Effector memory CD8-positive, alpha-beta T cell (primary cell): ENCODE data around the gene POU1F1.
"Not testable (repeated sequence)": the region's sequence is repeated elsewhere in the genome, so short reads cannot be mapped to it uniquely, and the experiment has no call there.

Experiments
- ATAC-seq: fragments of 150-1000 bp; cut with Tn5 transposase; replicated peaks from 2 replicates; pipeline ENCODE4 v1.10.0; 2021; ENCODE audit warnings: mild to moderate bottlenecking, moderate library complexity
- DNase-seq, 3 experiments: peaks; one replicate each; pipeline ENCODE4 v3.0.0; 2021
- H3K27ac Mint-ChIP-seq, 2 donors: one replicate each; pipeline ENCODE4 v1.8.0; 2022; ENCODE audit warnings: mild to moderate bottlenecking in 2 of 2, mixed read lengths in 2 of 2, moderate library complexity in 2 of 2
- H3K27me3 Mint-ChIP-seq, 2 donors: one replicate each; pipeline ENCODE4 v1.8.0; 2022; ENCODE audit warnings: mixed read lengths in 2 of 2
- H3K36me3 Mint-ChIP-seq: one replicate; pipeline ENCODE4 v1.8.0; 2022; ENCODE audit warnings: mild to moderate bottlenecking, moderate library complexity, mixed read lengths; ENCODE audit not compliant: insufficient read depth
- H3K4me1 Mint-ChIP-seq, 2 donors: one replicate each; pipeline ENCODE4 v1.8.0; 2022; ENCODE audit warnings: low read depth in 2 of 2, mixed read lengths in 2 of 2
- H3K4me3 Mint-ChIP-seq, 2 donors: one replicate each; pipeline ENCODE4 v1.8.0; 2022; ENCODE audit warnings: mild to moderate bottlenecking in 2 of 2, mixed read lengths in 2 of 2, moderate library complexity in 2 of 2
- H3K9me3 Mint-ChIP-seq, 2 donors: one replicate each; pipeline ENCODE4 v1.8.0; 2022; ENCODE audit warnings: mixed read lengths in 2 of 2

POU1F1 gene

GRCh38 chr3:87287011-87287410 is 10.6 kb upstream of the POU1F1 start:
- DNase-seq (no peak), ATAC-seq (no peak)
- no peak overlapping the region for H3K4me3 Mint-ChIP-seq
- H3K9me3 Mint-ChIP-seq, result no peaks in the 10 kb centered on the region
- H3K4me1 Mint-ChIP-seq, result no peaks in the 10 kb centered on the region
- H3K27me3 Mint-ChIP-seq, result peaks cover 18 to 32% of the 10 kb centered on the region in 2 donors
- H3K36me3 Mint-ChIP-seq, result no peaks in the 10 kb centered on the region
- no peak overlapping the region for H3K27ac Mint-ChIP-seq

DNA sequence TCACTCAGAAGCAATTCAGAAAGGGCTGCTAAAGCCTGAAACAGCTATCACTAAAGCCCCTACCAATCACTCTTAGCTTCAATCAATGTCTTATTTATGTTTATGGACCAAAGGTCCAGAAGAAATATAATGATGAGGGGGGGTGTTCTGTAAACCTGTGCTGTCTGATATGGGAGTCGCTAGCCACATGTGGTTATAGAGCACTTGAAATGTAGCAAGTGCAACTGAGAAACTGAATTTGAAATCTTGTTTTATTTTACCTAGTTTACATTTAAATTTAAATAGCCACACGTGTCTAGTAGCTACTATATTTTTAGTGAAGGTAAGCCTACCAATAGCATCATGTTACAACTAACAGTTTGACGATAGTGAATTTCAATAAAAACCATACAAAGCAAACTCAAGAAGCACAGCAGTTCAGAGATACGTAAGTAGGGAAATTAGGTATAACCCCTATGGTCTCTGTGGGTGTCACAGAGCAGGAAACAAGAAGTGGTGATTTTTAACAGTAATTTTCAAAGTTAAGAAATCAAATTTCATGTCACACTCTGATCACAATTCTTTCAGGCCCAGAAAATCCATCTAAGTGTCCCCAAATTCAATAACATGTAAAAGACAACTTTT is 3.6 kb downstream of the POU1F1 start:
- no peak for ATAC-seq
- no peak overlapping the region for H3K27ac Mint-ChIP-seq

DNA sequence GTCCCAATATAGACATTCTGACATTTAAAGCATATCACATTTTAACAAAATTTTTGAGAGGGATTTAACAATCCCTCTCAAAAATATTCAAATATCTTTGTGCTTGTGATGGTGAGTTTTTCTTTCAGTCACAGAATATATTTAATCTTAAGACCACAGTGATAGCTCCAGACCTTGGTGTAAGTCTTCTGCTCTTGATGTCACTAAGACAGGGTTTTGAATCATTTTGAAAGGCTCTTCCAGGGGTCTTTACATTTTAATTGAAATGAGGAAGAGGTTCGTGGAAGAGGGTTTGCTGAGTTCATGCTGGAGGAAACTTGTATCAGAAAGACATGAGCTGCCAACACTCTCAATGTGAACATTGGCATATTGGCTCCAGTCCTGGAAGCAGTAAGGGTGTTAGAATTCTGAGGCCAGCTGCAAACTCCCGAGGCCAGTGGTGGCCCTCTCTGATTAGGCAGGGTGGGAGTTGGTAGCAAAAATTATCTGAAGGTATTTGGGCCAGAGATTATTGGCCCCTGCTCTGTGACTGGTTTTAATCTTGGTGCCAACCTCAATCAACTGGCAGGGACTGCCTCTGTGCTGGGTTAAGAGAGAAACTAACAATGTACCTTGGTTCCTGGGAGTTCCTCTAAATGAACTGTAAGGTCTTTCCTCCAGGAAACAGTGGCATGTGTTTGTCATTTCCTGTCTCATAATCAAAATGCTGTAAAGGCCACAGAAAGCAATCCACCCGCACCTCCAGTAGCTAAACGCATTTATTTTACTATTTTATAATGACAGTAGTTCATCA is 5.3 kb downstream of the POU1F1 start:
- Mint-ChIP-seq H3K9me3 (no peaks in the 10 kb centered on the region), H3K4me1 (peaks cover 7 to 10% of the 10 kb centered on the region in 2 donors), H3K36me3 (no peaks in the 10 kb centered on the region), H3K27me3 (peaks cover 6 to 9% of the 10 kb centered on the region in 2 donors), H3K27ac (no peak overlapping the region), H3K4me3 (no peak overlapping the region)
- DNase-seq (no peak), ATAC-seq (peak; percentile 50)

More for the DNA sequence above, 3.6 kb downstream of the POU1F1 start:
- H3K27me3 Mint-ChIP-seq, result peaks cover 6 to 9% of the 10 kb centered on the region in 2 donors
- H3K9me3 Mint-ChIP-seq, result no peaks in the 10 kb centered on the region
- H3K4me1 Mint-ChIP-seq, result peaks cover 7 to 10% of the 10 kb centered on the region in 2 donors
- no peak overlapping the region for H3K4me3 Mint-ChIP-seq
- H3K36me3 Mint-ChIP-seq, result no peaks in the 10 kb centered on the region
- DNase-seq, result no peak

GRCh38 chr3:87269723-87270122 is 6.7 kb downstream of the POU1F1 start:
- H3K27ac Mint-ChIP-seq, result no peak overlapping the region
- no peak for ATAC-seq
- H3K36me3 Mint-ChIP-seq, result no peaks in the 10 kb centered on the region
- peaks cover 6 to 9% of the 10 kb centered on the region in 2 donors for H3K27me3 Mint-ChIP-seq
- H3K4me1 Mint-ChIP-seq, result peaks cover 7 to 10% of the 10 kb centered on the region in 2 donors
- H3K4me3 Mint-ChIP-seq, result no peak overlapping the region
- DNase-seq, result no peak
- H3K9me3 Mint-ChIP-seq, result no peaks in the 10 kb centered on the region

- H3K27ac Mint-ChIP-seq, result no peak overlapping the region
- peaks cover 6 to 8% of the 10 kb centered on the region in 2 donors for H3K27me3 Mint-ChIP-seq
- H3K9me3 Mint-ChIP-seq, result no peaks in the 10 kb centered on the region
- ATAC-seq, result no peak
- H3K4me3 Mint-ChIP-seq, result no peak overlapping the region
- no peaks in the 10 kb centered on the region for H3K36me3 Mint-ChIP-seq
- no peak for DNase-seq
- peaks cover 7 to 10% of the 10 kb centered on the region in 2 donors for H3K4me1 Mint-ChIP-seq
Observed at GRCh38 chr3:87268646-87269211, 7.7 kb downstream of the POU1F1 start.

- H3K27me3 Mint-ChIP-seq, result peaks cover under 1 to 2% of the 10 kb centered on the region in 2 donors
- no peak for DNase-seq
- H3K9me3 Mint-ChIP-seq, result no peaks in the 10 kb centered on the region
- no peak for ATAC-seq
- no peak overlapping the region for H3K4me3 Mint-ChIP-seq
- no peaks in the 10 kb centered on the region for H3K36me3 Mint-ChIP-seq
- H3K27ac Mint-ChIP-seq, result no peak overlapping the region
- H3K4me1 Mint-ChIP-seq, result peaks cover 7 to 10% of the 10 kb centered on the region in 2 donors
Observed at GRCh38 chr3:87267953-87268645, 8.3 kb downstream of the POU1F1 start.

- Mint-ChIP-seq H3K9me3 (no peaks in the 10 kb centered on the region), H3K27ac (no peak overlapping the region), H3K4me1 (peaks cover 0 to 3% of the 10 kb centered on the region in 2 donors), H3K36me3 (no peaks in the 10 kb centered on the region), H3K4me3 (no peak overlapping the region), H3K27me3 (no peaks in the 10 kb centered on the region)
- ATAC-seq (no peak), DNase-seq (no peak)
Observed at GRCh38 chr3:87261925-87262324, 14.5 kb downstream of the POU1F1 start.

GRCh38 chr3:87260270-87260669 is 16.1 kb downstream of the POU1F1 start:
- H3K4me3 Mint-ChIP-seq, result no peak overlapping the region
- no peaks in the 10 kb centered on the region for H3K36me3 Mint-ChIP-seq
- DNase-seq (peak; percentile 31 to 43 (median 37)), ATAC-seq (peak; percentile 62)
- peaks cover 0 to 3% of the 10 kb centered on the region in 2 donors for H3K4me1 Mint-ChIP-seq
- no peak overlapping the region for H3K27ac Mint-ChIP-seq
- H3K9me3 Mint-ChIP-seq, result no peaks in the 10 kb centered on the region
- H3K27me3 Mint-ChIP-seq, result no peaks in the 10 kb centered on the region

DNA sequence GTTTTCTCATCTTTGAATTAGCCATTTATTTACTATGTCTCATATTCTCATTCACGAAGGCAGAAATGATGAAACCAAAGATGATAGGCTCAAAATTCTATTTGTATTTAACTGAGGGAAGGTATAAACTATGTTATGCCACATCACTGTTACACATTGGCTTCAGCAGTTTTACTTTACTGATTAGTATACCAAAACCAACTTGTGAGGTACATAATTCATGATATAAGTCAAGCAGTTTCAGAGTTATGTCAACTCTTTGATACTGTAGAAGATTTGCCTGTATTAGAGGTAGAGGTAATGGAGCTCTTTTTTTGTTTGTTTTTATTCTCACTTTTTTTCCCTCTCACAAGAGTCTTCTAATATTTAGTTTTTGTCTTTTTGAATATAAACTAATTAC is 26.4 kb downstream of the POU1F1 start:
- peaks cover 38% of the 10 kb centered on the region for H3K36me3 Mint-ChIP-seq
- no peak for ATAC-seq
- peaks cover 0 to under 1% of the 10 kb centered on the region in 2 donors for H3K4me1 Mint-ChIP-seq
- DNase-seq, result no peak
- H3K4me3 Mint-ChIP-seq, result no peak overlapping the region
- no peaks in the 10 kb centered on the region for H3K9me3 Mint-ChIP-seq
- no peaks in the 10 kb centered on the region for H3K27me3 Mint-ChIP-seq
- no peak overlapping the region for H3K27ac Mint-ChIP-seq

GRCh38 chr3:87248831-87249230 is 27.6 kb downstream of the POU1F1 start:
- no peak overlapping the region for H3K4me3 Mint-ChIP-seq
- peaks cover 3 to 4% of the 10 kb centered on the region in 2 donors for H3K4me1 Mint-ChIP-seq
- H3K9me3 Mint-ChIP-seq, result no peaks in the 10 kb centered on the region
- H3K27ac Mint-ChIP-seq, result no peak overlapping the region
- no peaks in the 10 kb centered on the region for H3K27me3 Mint-ChIP-seq
- peaks cover 33% of the 10 kb centered on the region for H3K36me3 Mint-ChIP-seq
- ATAC-seq, result no peak
- no peak for DNase-seq

GRCh38 chr3:87248231-87248630 is 28.2 kb downstream of the POU1F1 start:
- not testable (repeated sequence) for H3K4me3 Mint-ChIP-seq, H3K27me3 Mint-ChIP-seq, ATAC-seq, H3K4me1 Mint-ChIP-seq, H3K9me3 Mint-ChIP-seq, DNase-seq
- Mint-ChIP-seq H3K36me3 (peaks cover 28% of the 10 kb centered on the region), H3K27ac (peak overlapping the region in 1 of 2 donors; percentile 67)

DNA sequence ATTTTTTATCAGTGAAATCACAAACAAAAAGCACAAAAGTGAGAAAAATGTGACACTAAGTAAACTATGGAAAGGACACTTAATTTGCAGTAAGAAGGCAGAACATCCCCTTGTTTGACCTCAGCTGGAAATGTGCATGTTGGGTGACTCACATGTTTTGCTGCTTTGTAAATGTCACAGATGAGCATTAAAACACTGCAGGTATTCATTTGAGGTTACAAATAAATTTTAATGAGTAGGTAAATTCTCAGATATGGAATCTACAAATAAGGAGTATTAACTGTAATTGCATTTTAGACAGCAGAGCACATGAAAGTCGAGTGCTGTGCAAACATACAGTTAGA is 29.0 kb downstream of the POU1F1 start:
- DNase-seq, result no peak
- no peak overlapping the region for H3K4me3 Mint-ChIP-seq
- peaks cover 3 to 5% of the 10 kb centered on the region in 2 donors for H3K4me1 Mint-ChIP-seq

DNA sequence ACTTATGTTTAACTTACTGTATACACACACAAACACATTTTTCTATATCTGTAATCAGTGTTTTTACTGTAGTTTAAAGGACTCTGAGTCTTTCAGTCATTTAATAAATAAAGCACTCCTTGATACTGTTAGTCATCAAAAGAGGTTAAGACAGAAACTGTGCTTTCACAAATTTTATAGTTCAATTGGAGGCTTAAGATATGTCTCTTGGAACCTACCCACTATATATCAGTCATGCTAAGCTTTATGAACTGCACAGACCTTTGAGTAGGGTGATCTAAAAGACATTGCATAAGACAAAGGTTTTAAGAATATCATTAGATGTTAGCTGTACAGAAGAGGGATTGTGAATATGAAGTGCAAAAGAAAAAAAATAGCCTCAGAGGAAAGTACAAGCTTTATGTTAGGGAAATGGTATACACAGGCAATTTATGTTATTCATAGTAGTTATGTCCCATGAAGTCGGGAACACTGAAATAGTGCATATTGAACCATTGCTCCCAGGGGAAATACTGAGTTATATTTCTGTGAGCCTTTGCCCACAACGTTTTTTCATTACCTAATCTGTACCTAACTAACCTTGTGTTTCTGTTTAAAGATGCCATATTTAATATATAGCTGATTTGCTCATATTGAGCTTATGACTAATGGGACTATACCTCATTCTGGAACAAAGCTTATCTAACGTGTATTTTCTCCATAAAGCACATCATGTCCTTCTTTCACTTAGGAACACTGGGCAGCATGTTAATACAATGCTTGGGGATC is 29.5 kb downstream of the POU1F1 start:
- ATAC-seq (no peak), DNase-seq (no peak)
- H3K9me3 Mint-ChIP-seq, result no peaks in the 10 kb centered on the region
- no peak overlapping the region for H3K4me3 Mint-ChIP-seq
- H3K4me1 Mint-ChIP-seq, result peaks cover 5 to 8% of the 10 kb centered on the region in 2 donors
- H3K27me3 Mint-ChIP-seq, result no peaks in the 10 kb centered on the region
- no peak overlapping the region for H3K27ac Mint-ChIP-seq
- H3K36me3 Mint-ChIP-seq, result peaks cover 26% of the 10 kb centered on the region

More for the DNA sequence above, 29.0 kb downstream of the POU1F1 start:
- ATAC-seq, result no peak
- Mint-ChIP-seq H3K27me3 (no peaks in the 10 kb centered on the region), H3K9me3 (no peaks in the 10 kb centered on the region), H3K27ac (no peak overlapping the region), H3K36me3 (peaks cover 26% of the 10 kb centered on the region)
